ENCODE measurements around the gene KPRP.

Gene KPRP

DNA sequence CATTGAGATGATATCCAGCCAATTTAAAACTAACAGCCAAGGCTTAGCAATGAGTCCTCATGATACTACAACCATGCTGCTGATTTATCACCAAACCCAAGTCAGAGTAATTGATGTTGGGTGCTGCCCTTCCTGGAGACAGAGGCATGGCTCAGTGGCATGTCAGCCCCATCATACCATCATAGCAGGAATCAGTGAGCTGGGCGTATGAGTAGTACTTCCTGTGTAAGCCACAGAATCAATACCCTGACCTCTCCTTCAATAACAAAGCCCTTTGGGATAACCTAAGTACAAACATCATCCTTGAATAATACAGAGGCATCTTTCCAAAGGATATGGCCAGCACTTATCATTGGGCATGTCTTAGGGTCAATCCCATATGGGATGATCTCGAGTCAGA lies 25.3 kb downstream of the KPRP start:
- DNase-seq (ENCODE audit: low read depth), result no peak
- TF ChIP-seq, protein P1, sequence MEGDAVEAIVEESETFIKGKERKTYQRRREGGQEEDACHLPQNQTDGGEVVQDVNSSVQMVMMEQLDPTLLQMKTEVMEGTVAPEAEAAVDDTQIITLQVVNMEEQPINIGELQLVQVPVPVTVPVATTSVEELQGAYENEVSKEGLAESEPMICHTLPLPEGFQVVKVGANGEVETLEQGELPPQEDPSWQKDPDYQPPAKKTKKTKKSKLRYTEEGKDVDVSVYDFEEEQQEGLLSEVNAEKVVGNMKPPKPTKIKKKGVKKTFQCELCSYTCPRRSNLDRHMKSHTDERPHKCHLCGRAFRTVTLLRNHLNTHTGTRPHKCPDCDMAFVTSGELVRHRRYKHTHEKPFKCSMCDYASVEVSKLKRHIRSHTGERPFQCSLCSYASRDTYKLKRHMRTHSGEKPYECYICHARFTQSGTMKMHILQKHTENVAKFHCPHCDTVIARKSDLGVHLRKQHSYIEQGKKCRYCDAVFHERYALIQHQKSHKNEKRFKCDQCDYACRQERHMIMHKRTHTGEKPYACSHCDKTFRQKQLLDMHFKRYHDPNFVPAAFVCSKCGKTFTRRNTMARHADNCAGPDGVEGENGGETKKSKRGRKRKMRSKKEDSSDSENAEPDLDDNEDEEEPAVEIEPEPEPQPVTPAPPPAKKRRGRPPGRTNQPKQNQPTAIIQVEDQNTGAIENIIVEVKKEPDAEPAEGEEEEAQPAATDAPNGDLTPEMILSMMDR (IDR thresholded peaks at IDR 0.05; ENCODE audit: insufficient read depth, low read depth, low read length, missing control alignments), result no peak
- no peak overlapping the region for H3K4me3 ChIP-seq (ENCODE audit: low read depth, low read length)

DNA sequence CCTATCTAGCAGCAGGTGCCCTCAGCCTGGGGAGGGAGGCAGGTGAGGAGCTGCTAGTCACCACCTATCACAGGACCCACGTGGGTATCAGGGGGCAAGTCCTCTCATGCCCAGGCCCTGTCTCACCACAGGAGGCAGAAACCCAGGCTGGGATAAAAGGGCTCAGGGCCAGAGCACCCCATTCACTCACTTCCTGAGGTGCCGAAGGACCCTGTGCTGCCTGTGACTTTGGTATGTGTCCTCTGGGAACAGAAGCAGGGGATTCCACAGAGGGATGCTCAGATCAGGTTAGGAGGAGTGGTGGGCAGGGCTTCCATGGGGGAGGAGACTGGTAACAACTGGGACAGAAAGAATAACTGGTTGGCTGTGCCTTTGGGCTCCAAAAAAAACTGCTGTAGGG lies 28.3 kb downstream of the KPRP start, which contains the start of gene LCE1E:
Gene LCE1E, plus strand, starts transcription at position 181 of the 400 bp plus-strand sequence. CDS start 1,043 bp downstream, outside the sequence.
- H3K4me3 ChIP-seq (ENCODE audit: low read depth, low read length), result no peak within 1 kb of the TSS; the same call in 1 of the 2 replicates

DNA sequence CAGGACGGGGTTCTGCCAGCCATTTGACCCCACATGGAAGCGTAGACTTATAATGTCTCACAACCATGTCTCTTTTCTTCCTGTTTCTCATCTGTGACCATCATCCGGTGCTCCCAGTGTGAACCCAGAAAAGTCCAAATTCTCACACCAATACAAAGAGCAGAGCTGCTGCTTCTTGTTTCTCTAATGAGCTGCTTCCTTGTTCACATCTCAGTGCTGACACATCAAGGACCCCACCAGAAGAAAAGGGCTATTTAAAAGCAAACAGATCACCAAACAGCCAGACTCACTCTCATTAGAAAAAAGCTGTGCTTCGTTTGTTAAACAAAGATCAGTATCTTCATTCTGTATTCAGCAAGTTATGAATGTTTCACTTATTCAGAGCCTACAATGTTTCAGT lies 37.9 kb downstream of the KPRP start:
- H3K4me3 ChIP-seq (ENCODE audit: low read depth, low read length), result no peak overlapping the region
- no peak for DNase-seq (ENCODE audit: low read depth)
- TF ChIP-seq, protein P1 (IDR thresholded peaks at IDR 0.05; ENCODE audit: insufficient read depth, low read depth, low read length, missing control alignments), result no peak

More for the DNA sequence above, 28.3 kb downstream of the KPRP start, which contains the start of gene LCE1E:
- peak; percentile 29 for DNase-seq (ENCODE audit: low read depth)
- TF ChIP-seq, protein P1 (IDR thresholded peaks at IDR 0.05; ENCODE audit: insufficient read depth, low read depth, low read length, missing control alignments), result no peak

DNA sequence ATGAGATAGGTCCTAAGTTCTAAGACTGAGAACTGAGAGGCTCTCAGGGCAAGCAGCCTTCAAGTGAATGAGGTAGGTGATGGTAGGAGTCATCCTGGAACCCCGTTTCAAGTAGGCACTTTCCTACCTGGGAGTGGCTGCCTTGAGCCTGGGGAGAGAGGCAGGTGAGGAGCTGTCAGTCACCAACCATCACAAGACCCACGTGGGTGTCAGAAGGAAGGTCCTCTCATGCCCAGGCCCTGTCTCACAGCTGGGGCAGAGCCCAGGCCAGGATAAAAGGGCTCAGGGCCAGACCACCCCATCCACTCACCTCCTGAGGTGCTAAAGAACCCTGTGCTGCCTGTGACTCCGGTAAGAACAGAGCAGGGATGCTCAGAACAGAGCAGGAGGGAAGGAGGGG lies 38.6 kb downstream of the KPRP start, which contains the start of gene LCE1D:
Gene LCE1D, plus strand, starts transcription at position 301 of the 400 bp plus-strand sequence. CDS start 1,074 bp downstream, outside the sequence.
- TF ChIP-seq, protein P1 (IDR thresholded peaks at IDR 0.05; ENCODE audit: insufficient read depth, low read depth, low read length, missing control alignments), result no peak
- no peak within 1 kb of the TSS for H3K4me3 ChIP-seq (ENCODE audit: low read depth, low read length)
- DNase-seq (ENCODE audit: low read depth), result no peak

DNA sequence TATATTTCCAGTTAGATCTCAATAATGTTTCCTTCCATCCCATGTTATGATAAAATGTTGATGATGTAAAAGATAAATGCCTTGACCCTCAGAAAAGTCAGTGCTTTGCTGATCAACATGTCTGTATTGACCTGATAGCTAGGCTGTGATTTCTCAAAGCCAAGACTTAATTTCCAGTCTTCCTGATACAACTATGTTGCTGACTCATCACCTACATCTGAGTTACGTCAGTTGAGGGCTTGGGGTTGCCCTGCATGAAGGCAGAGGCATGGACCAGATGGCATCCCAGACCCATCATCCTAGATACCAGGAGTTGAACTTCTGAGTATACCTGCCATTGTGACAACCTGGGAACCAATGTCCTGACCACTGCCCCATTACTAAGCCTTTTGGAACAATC lies 43.5 kb downstream of the KPRP start:
- TF ChIP-seq, protein P1 (IDR thresholded peaks at IDR 0.05; ENCODE audit: insufficient read depth, low read depth, low read length, missing control alignments), result no peak
- no peak overlapping the region for H3K4me3 ChIP-seq (ENCODE audit: low read depth, low read length)
- DNase-seq (ENCODE audit: low read depth), result no peak

DNA sequence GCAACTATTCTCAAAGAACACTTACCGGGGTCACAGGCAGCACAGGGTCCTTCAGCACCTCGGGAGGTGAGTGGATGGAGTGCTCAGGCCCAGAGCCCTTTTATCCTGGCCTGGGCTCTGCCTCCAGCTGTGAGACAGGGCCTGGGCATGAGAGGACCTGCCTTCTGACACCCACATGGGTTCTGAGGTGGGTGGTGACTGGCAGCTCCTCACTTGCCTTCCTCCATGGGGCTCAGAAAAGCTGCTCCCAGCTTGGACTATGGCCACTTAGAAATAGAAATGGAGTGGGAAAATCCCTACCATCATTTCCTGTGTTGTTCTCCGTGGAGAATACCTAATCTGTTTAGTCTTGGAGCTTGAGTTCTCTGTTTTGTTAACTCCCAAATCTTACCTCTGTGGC lies 48.8 kb downstream of the KPRP start, which contains the start of gene LCE1C:
Gene LCE1C, minus strand, starts transcription at position 76 of the 400 bp plus-strand sequence. CDS start 1,173 bp downstream, outside the sequence.
- TF ChIP-seq, protein P1 (IDR thresholded peaks at IDR 0.05; ENCODE audit: insufficient read depth, low read depth, low read length, missing control alignments), result no peak
- DNase-seq (ENCODE audit: low read depth), result no peak

DNA sequence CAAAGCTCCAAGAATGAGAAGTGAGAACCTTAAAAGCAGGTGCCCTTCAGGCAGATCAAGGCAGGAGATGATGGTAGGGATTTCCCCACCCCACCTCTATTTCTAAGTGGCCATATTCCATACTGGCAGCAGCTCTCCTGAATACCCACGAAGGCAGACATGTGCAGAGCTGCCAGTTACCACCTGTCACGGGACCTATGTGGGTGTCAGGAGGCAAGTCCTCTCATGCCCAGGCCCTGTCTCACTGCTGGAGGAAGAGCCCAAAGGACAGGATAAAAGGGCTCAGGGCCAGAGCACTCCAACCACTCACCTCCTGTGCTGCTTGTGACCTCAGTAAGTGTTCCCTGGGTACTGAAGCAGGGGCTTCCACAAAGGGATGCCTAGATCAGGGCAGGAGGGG lies 53.2 kb downstream of the KPRP start:
- DNase-seq (ENCODE audit: low read depth), result peak; percentile 1
- TF ChIP-seq, protein P1 (IDR thresholded peaks at IDR 0.05; ENCODE audit: insufficient read depth, low read depth, low read length, missing control alignments), result no peak

More for the DNA sequence above, 48.8 kb downstream of the KPRP start, which contains the start of gene LCE1C:
- H3K4me3 ChIP-seq (ENCODE audit: low read depth, low read length), result no peak within 1 kb of the TSS

More for the DNA sequence above, 53.2 kb downstream of the KPRP start:
- H3K4me3 ChIP-seq (ENCODE audit: low read depth, low read length), result no peak overlapping the region
